GM18858 (cell line): ENCODE results near the gene ZYX.
"Not testable (repeated sequence)": the region's sequence is repeated elsewhere in the genome, so short reads cannot be mapped to it uniquely, and the experiment has no call there.

Source experiments
- ATAC-seq: cut with Tn5 transposase; IDR thresholded peaks from one replicate; pipeline ENCODE4 v1.9.1; 2021; ENCODE audit not compliant: unreplicated experiment

The ZYX gene

DNA sequence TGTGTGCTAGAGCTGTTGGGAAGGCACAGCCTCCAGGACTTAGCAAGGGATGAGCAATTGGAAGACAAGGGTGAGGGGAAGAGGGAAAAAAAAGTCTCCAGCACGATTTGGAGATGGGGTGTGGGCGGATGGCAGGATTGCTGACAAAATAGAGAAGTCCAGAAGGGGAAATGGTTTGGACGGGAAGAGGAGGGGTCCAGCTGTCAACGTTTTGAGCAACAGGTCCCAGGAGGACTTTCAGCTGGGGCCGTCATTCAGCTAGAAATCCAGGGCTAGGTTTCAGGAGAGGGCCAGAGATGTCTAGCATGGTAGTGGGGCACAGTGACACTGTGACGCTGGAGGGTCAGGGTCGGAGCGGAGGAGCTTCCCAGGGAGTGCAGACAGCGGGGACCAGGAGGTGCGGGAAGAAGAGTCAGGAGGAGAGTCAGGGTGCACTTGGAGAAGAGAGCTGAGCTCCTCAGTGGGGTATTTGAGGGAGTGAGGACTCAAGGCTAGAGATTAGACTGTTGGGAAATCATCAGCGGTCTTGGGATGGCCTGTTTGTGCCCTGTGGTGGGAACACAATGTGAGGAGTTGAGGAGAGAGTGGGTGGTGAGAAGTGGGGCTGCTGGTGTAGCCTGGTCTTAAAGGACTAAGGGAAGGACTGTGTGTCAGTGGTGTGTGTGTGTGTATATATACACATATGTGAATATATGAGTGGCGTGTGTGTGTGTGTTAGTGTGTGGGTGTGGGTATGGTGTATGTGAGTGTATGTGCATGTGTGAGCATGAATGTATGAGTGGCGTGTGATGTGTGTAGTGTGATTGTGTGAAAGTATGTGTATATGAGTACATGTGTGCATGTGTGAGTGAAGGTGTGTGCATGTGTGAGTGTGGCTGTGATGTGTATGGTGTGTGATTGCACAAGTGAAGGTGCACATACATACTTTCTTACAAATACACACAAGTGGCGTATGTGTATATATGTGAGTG is 3.8 kb downstream of the ZYX start:
- ATAC-seq = no peak

DNA sequence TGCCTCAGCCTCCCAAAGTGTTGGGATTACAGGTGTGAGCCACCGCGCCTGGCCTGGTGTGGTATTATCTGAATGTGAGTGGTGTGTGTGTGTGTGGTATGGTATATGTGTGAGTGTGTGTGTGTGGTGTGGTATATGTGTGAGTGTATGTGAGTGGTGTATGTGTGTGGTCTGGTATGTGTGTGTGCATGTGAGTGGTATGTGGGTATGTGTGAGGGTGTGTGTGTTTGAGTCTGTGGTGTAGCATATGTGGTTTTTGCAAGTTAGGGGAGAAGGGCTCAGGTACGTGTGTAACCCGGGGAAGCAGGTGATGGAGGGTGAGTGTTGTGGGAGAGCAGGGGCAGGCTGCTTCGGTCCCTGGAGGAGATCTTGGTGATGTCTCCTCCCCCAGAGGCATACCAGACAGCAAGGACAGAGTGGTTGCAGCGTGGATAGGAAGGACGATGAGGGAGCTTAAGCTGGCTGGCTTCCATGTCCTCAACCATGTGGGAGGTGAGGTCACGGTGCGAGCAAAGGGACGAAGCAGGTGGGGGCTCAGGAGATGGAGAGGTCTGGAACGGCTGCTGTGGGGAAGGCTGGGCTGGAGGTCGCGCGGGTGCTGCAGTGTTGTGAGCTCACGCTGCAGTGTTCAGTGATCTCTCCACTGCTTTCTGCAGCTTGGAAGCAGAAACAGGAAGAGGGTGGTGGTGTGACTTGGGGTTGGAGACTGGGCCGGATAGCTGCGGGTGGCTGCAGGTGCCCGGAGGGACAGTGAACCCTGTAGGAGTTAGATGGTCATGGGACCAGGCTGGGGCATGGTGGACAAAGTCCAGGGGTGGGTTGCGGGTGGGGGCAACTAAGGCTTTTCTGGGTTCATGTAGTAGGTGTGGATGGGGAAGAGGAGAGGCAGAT is 5.0 kb downstream of the ZYX start:
- ATAC-seq = no peak

DNA sequence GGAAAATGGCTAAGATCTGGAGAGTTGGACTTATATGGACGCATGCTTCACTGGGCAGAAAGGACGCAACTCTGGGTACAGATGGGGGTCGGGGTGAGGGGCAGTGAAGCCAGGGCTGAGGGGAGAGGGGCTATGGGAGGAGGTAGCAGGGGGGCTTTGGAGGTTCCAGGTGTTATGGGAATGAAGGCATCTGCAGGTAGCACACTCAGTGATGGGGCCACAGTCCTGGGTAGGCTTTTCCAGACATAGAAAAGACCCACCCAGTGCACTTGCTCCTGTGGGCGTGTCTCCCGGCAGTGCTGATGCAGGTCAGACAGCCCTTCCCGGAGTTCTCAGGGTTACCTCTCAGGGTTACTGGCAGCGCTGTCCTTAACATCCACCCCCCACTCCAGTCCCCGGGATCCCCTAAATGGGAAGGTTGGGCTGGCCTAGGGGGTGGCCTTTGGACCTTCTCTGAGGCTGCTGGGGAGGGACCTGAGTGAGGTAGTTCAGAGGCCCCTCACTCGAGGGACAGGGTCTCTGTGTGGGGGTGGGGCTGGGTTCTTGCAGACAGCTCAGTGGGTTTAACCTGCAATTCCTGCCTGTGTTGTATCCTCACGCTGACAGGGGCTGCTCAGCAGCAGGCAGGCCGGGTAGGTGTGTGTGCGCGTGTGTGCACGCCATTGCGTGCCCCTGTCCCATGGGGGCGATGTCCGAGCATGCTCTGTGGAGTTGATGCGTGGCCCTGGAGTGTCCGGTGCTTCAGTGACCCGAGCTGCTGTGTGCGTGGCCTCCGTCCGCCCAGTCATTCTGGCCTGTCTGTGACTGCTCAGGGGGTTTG is 6.2 kb downstream of the ZYX start:
- ATAC-seq = no peak

- no peak for ATAC-seq
Measured at GRCh38 chr7:143388051-143388450, 6.9 kb downstream of the ZYX start.

GRCh38 chr7:143388491-143389101 is 7.5 kb downstream of the ZYX start:
- ATAC-seq = no peak

DNA sequence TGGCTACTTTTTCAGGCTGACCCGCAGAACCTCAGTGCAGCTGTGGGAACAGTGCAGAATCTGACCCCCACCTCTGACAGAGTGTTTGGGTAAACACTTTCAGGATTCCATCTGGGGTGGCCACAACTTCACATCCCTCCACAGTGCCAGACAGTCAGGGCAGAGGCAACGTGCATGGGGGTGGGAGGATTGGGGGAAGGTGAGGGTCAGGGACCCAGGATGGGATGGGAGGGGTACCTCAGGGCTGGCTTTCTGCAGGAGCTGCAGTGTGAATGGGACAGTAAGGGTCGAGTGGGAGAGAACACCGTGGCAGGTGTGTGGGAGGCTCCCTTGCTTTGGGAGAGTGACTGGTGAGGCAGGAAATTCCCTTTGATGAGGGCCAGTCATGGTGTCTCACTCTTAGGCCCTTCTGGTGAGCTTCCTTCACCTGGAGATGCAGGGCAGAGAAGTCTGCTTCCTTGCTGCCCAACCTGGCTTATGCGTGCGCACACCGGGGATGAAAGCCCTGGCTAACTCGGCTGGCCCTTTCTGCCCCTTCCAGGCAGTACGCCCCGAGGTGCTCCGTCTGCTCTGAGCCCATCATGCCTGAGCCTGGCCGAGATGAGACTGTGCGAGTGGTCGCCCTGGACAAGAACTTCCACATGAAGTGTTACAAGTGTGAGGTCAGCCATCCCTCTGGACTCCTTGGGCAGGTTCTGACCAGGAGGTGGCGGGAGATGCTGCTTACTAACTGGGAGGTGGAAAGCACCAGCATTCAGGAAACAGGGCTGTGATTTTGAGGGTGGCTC is 8.4 kb downstream of the ZYX start:
- no peak for ATAC-seq

DNA sequence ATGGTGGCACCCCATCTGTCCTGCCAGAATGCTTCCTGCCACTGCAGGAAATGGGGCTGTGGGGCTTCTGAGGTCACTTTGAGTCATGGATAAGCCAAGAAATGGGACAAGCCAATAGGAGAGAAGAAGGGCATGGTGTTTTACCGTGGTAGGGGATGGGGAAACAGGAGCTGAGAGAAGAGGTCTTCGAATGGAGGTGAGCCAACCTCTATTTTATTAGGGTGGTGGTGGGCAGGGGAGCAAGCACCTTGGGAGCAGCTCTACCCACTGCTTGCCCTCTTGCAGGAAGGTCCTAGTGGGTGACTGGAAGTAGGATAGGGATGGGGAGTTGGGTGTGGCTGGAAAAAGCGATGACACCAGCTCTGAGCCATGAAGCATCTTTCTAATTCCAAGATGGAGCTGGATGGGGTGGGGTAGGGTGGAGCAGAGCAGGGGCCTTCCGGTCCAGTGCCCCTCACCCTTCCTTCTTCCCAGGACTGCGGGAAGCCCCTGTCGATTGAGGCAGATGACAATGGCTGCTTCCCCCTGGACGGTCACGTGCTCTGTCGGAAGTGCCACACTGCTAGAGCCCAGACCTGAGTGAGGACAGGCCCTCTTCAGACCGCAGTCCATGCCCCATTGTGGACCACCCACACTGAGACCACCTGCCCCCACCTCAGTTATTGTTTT is 9.1 kb downstream of the ZYX start:
- no peak for ATAC-seq

DNA sequence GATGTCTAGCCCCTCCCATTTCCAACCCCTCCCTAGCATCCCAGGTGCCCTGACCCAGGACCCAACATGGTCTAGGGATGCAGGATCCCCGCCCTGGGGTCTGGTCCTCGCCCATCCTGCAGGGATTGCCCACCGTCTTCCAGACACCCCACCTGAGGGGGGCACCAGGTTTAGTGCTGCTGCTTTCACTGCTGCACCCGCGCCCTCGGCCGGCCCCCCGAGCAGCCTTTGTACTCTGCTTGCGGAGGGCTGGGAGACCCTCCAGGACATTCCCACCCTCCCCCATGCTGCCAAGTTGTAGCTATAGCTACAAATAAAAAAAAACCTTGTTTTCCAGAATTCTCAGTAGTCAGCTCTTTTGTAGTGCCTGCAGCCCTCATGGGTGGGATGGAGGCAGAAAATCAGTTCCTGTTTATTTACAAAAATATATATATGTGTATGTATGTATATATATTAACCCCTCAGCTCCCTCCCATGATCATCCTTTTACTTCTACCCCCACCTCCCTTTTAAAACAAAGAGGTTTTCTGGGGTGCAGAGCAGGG is 9.7 kb downstream of the ZYX start:
- no peak for ATAC-seq

DNA sequence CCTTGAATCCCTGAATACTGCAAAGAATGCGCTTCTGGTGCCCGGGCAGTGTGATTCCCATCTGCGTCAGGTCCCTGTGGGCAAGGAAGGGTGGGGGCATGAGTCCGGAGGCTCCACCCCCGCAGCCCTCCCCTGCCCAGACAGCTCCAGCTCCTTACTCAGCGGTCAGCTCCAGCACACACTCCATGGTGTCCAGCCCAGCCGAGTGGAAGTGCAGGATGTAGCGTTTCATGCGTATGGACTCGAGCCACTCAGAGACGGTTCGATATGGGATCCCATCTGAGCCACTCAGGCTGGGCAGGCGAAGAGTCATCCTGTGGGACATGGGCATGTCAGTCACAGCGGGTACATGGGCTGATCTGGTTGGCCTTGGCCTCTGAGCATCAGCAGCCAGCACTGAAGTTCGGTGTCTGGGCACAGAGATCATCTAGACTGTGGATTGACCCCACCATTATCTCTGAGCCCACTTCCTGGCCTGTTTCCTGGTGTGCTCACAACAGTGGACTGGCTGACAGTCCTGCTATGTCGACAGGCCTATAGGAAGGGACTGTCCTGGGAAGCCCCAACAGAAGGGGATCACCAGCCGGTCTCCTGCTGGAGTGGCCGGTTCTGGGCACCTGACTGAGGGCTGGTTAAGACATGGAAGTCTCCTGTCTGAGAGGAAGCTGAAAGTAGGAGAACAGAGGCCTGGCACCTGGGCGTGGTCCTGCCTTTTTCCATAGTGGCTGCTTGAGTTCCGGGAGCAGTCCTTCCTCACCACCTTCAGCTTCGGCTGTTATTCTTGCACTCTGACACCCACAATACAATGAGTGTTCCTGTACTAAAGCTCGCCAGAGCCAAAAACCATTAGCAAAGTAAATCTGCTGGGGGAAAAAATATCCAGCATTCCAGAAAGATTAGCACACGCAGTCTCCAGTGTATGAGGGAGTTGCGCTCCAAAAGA is 10.6 kb downstream of the ZYX start:
- no peak for ATAC-seq

DNA sequence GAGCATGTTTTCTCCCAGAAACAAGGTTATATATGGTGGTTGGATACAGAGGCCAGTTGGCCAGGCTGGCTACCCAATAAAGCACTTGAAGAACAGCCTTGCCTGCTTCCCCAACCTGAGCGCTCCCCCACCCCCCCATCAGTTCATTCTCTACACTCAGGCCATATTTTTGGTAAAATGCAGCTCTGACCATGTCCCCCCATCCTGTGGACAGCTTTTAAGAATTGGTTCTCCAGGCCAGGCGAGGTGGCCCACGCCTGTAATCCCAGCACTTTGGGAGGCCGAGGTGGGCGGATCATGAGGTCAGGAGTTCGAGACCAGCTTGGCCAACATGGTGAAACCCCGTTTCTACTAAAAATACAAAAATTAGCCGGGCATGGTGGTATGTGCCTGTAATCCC is 11.3 kb downstream of the ZYX start:
- not testable (repeated sequence) for ATAC-seq

- ATAC-seq = no peak
Measured at GRCh38 chr7:143392875-143393266, 11.7 kb downstream of the ZYX start.

GRCh38 chr7:143393267-143394041 is 12.3 kb downstream of the ZYX start:
- no peak for ATAC-seq

- no peak for ATAC-seq
Measured at GRCh38 chr7:143394068-143394467, 12.9 kb downstream of the ZYX start.

- ATAC-seq = no peak
Measured at GRCh38 chr7:143394777-143395176, 13.6 kb downstream of the ZYX start.

GRCh38 chr7:143395187-143396149 is 14.3 kb downstream of the ZYX start:
- ATAC-seq = no peak

GRCh38 chr7:143396182-143396581 is 15.0 kb downstream of the ZYX start:
- ATAC-seq = no peak
